AG10803 (cell line): ENCODE results near the gene PKP2.
"Not testable (repeated sequence)": the region's sequence is repeated elsewhere in the genome, so short reads cannot be mapped to it uniquely, and the experiment has no call there.

Experiments
- DNase-seq: peaks from one replicate; pipeline ENCODE4 v3.0.0; 2010; ENCODE audit warnings: low read depth
- H3K4me3 ChIP-seq: 2 replicates; pipeline ENCODE4 v1.5.1; 2011; ENCODE audit warnings: mild to moderate bottlenecking, low read length, control low read depth
- TF ChIP-seq, protein P1 (sequence below): conservative IDR thresholded peaks from 2 replicates; pipeline ENCODE4 v1.5.1; 2011; ENCODE audit warnings: mild to moderate bottlenecking, low read length, control low read depth, inconsistent platforms

The PKP2 gene

DNA sequence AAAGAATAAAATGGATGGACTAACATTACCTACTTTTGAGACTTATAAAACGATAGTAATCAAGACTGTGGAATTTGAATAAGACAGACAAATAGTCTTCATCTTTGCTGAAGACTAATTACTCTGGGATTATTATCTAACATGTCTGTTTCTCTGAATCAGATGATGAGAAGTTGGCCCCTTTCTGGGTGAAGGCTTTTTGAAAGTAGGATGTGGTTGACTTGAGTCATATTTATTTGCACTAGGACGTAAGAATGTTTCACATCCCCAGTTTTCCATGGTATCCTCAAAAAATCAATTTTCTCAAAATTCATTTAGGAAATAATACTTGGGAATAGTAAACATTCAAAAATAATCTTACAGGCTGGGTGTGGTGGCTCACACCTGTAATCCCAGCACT is 31.8 kb downstream of the PKP2 start:
- TF ChIP-seq, protein P1, sequence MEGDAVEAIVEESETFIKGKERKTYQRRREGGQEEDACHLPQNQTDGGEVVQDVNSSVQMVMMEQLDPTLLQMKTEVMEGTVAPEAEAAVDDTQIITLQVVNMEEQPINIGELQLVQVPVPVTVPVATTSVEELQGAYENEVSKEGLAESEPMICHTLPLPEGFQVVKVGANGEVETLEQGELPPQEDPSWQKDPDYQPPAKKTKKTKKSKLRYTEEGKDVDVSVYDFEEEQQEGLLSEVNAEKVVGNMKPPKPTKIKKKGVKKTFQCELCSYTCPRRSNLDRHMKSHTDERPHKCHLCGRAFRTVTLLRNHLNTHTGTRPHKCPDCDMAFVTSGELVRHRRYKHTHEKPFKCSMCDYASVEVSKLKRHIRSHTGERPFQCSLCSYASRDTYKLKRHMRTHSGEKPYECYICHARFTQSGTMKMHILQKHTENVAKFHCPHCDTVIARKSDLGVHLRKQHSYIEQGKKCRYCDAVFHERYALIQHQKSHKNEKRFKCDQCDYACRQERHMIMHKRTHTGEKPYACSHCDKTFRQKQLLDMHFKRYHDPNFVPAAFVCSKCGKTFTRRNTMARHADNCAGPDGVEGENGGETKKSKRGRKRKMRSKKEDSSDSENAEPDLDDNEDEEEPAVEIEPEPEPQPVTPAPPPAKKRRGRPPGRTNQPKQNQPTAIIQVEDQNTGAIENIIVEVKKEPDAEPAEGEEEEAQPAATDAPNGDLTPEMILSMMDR = no peak
- DNase-seq = no peak
- no peak overlapping the region for H3K4me3 ChIP-seq

DNA sequence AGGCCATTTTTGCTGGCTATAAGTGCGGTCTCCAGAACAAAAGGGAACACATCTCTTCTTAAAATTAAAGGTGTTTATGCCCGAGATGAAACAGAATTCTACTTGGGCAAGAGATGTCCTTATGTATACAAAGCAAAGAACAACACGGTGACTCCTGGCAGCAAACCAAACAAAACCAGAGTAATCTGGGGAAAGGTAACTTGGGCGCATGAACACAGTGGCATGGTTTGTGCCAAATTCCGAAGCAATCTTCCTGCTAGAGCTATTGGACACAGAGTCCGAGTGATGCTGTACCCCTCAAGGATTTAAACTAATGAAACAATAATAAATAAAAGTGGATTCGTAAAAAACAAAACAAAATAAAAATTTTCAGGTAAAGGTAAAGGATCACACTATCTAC is 33.4 kb downstream of the PKP2 start:
- TF ChIP-seq, protein P1 = no peak
- no peak for DNase-seq
- no peak overlapping the region for H3K4me3 ChIP-seq

DNA sequence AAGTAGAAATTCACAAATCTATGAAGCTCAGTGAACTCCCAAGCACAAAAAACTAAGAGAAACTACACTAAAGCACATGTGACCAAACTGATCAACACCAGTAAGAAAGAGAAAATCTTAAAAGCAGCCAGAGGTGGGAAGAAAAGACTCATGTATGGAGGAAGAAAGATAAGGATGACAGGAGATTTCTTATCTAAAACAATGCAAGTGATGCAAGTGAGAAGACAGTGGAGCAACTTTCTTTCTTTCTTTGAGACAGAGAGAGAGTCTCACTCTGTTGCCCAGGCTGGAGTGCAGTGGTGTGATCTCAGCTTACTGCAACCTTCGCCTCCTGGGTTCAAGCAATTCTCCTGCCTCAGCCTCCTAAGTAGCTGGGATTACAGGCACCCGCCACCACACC is 34.9 kb downstream of the PKP2 start:
- not testable (repeated sequence) for DNase-seq, H3K4me3 ChIP-seq

DNA sequence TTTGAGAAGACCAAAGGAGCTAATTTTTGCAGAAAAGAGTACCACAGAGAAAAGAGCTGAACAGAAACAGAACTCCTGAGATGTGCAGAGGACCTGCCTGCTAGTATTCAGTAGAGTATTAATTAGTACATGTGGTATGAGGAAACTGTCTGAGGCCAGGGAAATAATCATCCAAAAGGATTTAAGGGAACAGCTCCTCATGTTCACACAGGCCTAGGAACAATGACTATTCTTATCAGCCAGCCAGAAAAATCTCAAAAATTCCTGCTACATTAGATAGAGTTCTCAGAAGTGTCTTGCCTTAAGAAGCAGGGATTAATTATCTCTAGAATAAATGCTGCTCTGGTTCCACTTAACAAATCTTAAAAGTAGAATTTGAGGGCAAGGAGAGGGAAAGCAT is 36.4 kb downstream of the PKP2 start:
- DNase-seq = no peak
- TF ChIP-seq, protein P1 = no peak
- no peak overlapping the region for H3K4me3 ChIP-seq

GRCh38 chr12:32859389-32859788 is 37.2 kb downstream of the PKP2 start:
- no peak overlapping the region for H3K4me3 ChIP-seq
- TF ChIP-seq, protein P1 = no peak
- DNase-seq = no peak

DNA sequence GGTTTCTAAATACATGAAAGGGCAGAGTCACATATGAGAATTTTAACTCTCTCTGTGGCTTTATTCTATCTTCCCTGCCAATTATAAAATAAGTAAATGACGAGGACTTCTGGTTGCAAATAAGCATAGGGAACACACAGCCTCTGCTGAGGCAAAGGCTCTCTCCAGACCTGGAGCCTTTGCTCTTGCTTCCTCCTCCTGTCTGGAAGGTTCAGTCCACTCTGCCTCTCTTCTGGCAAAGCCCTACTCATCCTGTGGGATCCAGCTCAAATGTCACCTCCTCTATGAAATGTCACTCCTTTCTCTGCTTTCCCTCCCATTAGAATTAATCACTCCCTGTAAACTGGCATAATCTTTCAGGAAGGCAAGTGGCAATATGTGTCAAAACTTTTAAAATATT is 41.9 kb downstream of the PKP2 start:
- no peak overlapping the region for H3K4me3 ChIP-seq
- TF ChIP-seq, protein P1 = no peak
- no peak for DNase-seq

- H3K4me3 ChIP-seq = no peak overlapping the region
- TF ChIP-seq, protein P1 = no peak
- DNase-seq = no peak
Observed at GRCh38 chr12:32854097-32854496, 42.5 kb downstream of the PKP2 start.

DNA sequence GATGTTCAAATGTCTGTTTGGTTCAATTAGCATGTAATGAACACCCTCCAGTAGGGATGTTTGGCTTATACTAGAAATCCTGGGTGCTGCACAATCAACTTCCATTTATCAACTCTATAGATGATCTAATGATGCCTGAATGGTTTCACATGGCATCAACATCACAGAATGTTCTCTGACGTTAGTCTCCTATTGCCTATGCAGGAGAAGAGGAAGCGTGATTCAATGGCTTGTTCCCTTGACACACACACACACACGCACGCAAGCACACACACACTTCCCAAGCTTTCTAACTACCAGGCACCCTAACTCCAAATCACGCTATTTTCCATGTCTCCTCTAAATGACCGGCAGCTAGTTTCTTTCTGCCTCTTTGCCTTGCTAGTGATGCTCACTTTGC is 49.3 kb downstream of the PKP2 start:
- no peak for DNase-seq
- TF ChIP-seq, protein P1 = no peak
- no peak overlapping the region for H3K4me3 ChIP-seq
